Superior temporal gyrus (tissue), 1 donor: ENCODE data around the gene CAMK2A.
"Not testable (repeated sequence)": the region's sequence is repeated elsewhere in the genome, so short reads cannot be mapped to it uniquely, and the experiment has no call there.

Experiments
- DNase-seq: peaks from one replicate; pipeline ENCODE4 v3.0.0-alpha.2; 2016; ENCODE audit errors: extremely low spot score

CAMK2A gene

DNA sequence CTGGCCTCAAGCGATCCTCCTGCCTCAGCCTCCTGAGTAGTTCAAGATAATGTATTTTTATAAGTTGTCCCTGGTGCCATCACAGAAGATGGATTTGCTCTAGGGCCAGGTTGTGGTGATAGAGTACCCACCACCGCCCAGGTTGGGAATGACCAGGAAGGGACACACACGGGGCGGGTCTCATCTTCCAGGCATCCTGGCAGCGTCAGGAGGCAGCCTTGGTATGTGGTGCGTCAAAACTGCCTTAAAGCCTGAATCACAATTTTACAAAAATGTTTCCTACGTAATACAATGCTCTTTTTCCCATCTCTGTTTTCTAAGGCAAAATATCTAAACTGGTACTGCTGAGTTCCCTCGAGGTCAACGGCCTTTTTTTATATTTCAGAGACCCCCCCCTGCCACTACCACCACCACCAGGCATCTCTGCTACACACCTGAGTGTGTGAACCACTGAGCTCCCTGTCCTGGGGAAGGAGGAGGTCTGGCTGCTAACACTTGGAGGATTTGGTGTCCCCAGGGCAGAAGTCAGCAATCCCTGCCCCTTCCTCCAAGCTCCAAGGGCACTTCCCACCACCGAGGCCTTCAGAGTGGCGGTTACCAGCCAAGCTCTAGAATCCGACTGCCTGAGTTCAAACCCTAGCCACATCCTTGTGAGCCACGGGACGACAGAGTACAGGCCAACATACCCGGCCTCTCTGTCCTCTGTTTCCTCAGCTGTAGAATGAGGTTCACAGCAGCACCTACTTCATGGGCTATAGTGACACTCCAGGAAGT is 52.4 kb downstream of the CAMK2A start:
- DNase-seq, result no peak

DNA sequence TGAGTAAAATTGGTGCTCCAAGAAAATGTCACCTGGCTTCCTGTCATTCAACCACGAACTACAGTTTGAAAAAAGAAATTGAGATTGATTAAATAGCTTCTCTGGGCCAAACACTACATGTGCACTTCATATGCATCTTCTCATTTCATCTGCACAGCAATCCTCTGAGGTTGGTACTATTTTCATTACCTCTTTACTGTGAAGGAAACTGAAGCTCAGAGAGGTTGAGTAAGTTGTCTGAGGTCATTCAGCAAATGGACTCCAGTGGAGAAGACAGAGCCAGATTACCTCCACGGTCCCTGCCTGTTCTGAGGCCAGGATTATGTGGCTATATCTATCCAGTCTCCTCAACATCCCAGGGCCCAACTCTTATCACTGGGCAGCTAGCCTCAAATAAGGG is 53.3 kb downstream of the CAMK2A start:
- DNase-seq, result no peak

DNA sequence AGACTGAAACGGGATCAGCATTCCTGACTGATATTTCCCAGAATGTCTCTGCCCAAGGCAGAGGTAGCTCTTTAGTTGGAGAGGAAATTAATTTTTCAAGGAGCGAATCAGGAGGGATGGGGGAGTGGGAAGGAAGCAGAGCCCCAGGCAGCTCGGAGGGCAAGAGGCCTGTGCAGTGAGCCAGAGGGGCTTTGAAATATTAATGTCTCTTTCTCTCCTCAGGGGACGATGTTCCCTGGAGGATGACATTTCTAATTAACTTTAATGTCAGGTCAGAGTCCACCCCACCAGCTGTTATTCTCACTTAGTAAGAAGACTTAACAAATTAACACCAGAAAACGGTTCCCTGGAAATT is 54.1 kb downstream of the CAMK2A start:
- DNase-seq, result no peak

DNA sequence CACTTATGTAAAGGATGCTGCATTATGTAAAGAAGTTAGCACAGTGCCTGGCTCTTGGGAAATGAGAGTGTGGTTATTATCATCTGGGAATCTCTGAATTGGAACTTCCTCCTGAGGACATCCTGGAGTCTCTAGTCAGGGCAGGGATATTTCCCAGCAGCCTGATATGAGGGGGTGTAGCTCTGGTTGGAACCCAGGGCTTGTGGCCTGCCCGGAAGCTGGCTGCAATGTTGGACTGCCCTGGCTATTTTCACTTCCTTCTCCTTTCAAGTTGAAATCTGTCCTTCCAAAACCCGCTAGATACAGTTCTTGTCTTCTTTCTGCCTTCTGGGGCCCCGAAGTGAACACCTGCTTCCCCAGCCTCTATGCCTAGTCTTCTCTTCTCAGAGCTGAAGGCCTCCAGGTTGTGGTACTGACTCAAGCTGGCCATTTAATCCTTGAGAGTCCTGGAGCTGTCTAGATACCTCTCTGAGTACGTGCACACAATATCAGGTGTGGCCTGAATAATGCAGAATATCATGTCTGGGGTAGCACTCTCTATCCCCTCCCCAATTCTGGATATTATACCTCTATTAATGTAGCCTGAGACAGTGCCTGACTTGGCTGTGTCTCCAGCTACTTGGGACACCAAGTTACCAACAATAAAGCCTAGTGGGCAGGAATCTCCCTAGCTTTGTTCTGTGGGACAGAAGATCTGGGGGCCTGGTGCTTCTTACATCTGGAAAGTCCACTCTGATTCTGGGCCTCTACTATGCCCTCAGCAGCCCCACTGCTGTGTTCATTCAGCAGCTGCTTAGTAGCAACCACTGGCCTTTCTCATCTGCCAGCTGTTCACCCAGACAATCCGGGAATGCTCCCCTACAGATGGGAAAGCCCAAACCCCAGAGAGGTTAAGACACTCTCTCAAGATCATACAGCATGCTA is 54.7 kb downstream of the CAMK2A start:
- DNase-seq, result peak; percentile 38

DNA sequence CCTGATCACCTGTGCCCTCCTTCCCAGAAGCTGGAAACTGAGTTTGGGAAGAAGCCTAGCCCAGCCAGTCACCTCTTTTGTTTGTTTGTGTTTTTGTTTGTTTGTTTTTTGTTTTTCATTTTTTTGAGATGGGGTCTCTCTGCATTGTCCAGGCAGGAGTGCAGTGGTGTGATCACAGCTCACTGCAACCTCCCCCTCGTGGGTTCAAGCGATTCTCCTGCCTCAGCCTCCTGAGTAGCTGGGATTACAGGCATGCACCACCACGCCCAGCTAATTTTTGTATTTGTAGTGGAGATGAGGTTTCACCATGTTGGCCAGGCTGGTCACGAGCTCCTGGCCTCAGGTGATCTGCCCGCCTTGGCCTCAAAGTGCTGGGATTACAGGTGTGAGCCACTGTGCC is 55.9 kb downstream of the CAMK2A start:
- not testable (repeated sequence) for DNase-seq

DNA sequence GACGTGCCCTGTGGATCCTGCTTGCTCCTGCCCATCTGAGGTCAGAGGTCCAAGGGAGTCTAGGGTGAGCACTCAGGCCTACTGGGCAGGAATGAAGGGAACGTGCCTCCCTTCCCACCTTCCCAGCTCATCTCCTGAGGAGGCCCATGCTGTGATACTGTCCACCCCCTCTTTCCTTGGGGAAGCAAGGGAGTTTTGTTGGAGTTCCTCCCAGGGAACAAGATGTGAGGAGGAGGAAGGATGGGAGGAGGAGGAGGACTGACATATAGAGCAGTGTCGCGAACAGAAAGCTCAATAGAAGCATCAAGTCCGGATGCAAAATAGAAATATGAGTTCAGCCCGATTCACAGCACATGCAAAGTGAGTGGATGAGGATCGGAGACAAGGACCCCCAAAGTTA is 58.7 kb downstream of the CAMK2A start:
- peak; percentile 54 for DNase-seq

DNA sequence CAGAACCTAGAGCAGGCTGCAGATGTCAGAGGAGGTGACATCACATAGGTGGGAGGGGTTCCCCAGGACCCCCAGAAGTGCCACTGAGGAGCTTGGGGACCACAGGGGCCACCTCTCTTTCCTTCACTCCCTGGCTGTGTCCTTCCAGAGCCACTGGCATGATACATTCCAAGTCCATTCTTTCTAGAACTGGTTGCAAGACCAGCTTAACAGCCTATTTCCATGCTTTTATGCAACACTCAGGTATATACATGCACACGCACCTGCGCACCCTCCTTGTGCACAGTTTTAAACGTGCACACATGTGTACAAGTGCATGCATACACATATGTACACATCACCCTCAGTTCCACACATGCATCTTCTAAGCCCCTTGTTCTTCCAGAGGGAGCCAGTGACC is 60.0 kb downstream of the CAMK2A start:
- DNase-seq, result no peak

DNA sequence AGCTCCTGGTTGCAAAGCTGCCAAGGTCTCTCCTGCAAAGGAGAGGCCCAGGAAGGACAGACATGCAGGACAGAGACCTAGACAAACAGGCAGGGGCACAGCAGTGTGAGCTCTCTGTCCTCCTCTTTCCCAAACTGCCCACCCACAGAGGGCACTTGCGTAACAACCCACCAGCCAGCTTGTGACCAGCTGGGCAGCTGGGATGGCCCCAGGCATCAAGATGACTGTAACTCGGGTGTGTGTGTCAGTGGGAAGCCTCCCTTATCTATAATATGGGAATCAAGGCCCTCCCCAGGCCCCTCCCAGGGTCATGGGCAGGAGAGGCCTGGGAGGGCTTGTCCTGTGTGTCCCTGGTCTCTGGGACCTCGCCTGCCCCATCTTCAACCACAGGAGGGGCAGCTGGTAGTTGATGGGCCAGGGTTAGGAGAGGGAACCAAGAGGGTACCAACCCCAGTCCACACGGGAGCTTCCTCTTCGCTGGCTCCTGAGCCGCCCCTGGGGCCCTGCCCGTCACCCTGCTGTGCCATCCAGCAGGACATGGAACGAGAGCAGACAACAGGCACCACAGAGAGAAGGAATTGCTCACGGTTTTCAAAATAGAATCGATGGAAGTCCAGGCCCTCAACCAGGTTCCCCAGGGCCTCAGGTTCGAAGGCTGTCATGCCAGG is 61.8 kb downstream of the CAMK2A start:
- no peak for DNase-seq

DNA sequence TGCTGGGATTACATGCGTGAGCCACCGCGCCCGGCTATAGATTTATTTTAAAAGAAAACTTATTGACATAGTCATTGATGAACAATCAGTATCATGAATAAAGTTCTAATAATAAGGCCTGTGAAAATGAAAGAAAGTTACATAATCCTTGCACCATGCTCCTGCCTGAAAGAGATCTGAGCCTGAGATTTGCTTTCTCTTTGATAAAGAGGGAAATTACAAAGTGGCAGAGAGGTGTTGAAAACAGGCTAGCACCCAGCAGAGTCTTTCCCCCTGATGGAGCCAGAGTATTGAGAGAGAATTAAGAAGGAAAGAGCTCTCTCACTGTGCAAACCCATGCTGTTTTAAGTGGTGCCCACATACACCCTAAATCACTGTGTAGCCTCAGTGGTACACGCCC is 62.5 kb downstream of the CAMK2A start:
- no peak for DNase-seq

DNA sequence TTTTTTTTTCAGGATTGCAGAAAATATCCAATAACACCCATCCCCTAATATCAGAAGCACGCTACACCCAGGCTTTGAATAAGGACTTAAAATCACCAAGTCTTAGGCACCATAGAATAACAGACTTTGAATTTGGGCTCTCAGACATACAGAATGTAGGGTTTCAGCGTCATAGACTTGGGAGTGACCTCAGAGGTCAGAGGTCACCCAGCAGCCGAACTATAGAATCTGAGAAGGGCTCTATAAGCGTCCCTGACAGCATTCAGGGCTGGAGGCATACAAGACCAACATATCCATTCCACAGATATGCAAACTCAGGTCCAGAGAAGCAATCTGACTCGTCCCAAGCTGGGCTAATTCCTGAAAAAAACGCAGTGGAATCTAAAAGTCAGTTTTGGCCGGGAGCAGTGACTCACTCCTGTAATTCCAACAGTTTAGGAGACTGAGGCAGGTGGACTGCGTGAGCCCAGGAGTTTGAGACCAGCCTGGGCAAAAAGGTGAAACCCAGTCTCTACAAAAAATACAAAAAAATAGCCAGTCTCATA is 65.0 kb downstream of the CAMK2A start:
- DNase-seq, result no peak

DNA sequence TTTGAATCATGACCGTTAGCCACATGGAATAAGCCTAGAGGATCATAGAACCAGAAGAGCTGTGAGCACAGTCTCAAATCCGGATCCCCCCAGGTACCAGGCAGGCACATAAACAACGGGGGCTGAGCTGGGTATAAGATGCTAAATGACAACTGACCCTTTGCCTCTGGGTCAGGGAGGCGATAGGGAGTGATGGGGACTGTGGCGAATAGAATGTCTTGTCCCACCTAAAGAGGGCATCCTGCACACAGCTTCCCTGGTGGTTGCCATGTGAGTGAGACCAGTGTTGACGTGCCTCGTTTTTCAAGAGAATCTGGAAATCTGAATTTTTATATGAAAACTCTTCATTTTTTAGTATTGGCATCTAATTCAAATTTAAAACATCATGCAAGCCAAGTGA is 66.1 kb downstream of the CAMK2A start:
- DNase-seq, result no peak

DNA sequence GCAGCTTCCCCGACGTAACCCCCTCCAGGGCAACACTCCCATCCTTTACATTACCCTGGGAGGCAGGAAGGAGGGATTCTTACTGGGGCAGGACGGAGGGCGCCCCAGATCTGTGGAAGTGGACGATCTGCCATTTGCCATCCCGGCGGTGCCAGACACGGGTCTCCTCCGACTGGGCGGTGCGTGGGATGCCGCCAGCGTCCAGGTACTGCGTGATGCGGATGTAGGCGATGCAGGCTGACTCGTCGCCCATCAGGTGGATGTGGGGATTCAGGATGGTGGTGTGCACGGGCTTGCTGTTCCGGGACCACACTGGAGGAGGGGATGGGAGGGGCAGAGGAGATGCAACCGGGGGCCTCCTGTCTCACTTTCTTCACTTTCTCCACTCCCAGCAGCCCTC is 66.7 kb downstream of the CAMK2A start:
- DNase-seq, result no peak

DNA sequence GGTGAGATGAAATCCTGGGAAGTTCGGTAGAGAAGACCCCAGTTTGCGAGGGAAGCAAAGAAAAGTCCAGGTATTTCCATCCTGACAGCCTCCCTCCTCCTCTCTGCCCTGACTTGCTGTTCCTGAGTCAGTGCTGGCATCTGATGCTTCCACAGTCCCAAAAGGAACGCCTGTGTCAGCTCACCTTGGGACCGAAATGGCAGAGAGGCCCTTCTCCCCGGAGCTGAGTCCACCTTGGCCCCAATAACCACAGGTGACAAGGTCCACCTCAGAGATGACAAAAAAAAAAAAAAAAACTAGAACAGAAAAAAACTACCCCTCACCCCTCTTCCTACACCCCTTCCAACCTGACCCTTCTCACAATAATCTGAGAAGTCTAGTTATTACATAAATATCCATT is 68.1 kb downstream of the CAMK2A start:
- no peak for DNase-seq

DNA sequence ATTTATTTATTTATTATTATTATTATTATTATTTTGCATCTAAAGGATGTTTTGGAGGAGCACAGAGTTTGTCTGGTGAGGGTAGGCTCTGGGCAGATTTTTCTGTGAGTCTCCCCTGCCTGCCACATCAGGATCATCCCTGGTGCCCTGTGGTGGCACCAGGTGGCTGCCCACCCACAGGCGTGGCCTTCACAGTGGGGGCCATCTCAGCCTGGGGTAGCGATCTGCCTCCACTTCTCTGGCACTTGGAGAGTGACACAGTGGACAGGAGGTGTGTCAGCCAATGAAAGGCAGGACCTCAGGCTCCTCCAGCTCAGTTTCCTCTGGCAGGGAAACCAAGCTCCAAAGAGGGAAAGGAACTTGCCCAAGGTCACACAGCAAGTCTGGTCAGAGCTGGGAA is 69.7 kb downstream of the CAMK2A start:
- DNase-seq, result no peak

DNA sequence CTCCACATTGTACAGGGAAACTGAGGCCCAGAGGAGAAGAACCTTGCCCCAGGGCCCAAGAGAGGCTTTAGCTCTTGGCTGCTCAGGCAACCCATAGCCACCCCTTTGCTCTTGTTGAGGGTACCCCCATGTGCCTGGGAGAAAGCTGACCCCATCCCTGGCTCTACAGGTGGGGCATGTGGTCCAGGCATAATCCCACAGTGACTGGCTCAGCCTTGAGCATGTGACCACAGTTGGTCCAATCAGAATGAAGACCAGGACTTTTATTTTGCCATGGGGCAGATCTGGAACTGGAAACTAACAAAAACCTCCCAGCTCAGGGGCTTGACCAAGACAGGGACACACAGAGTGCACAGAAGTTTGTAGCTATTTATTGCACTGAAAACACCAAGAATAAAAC is 70.4 kb downstream of the CAMK2A start:
- DNase-seq, result no peak

DNA sequence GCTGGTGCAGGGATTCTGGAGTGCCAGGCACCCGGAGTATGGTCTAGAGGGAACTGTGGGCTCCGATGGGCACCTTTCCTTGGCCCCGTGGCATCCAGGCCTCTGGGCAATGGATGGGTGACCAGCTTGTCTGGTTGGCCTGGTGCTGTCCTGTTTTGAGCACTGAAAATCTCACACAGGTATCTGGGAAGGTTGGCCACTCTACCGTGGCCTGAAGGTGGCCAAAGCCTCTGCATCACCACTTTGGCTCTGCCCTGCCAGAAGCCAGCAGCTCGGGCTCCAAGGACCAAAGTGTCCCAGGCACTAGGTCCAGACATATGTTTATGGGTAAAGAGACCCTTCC is 70.9 kb downstream of the CAMK2A start:
- no peak for DNase-seq

DNA sequence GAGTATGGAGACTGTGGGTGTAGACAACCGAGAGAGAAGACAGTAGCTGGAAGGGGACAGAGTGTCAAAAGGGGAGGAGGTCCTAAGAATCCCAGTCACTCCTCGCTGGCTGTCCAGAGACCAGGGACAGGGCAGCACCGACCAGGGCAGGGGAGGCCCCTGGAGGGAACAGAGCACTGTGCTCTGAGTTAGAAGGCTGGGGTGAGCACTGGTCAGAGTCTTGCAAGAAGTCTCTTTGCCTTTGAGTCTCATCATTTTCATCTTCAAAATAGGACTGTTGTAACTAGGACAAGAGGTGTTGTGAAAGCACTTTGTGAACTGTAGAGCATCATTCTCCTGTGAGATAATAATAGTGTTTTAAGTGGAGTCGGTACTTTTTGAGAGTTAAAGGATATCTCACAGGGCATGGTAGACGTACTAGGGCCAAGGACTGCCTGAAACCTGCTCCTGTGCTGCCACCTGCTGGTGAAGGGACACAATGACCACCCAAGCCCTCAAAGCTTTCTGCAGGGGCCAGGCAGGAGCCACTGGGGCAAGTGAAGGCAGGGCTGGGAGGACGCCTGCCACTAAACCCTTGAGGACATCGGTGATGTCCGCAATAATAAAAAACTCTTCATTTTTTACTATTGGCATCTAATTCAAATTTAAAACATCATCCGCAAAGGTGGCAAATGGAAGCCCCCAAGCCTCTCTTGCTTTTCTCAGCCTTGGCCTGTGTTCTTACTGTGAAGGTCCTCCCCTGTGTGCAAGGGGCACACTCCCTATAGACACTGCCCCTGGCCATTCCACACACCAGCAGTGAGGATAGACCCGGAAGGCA is 71.5 kb downstream of the CAMK2A start:
- peak; percentile 93 for DNase-seq

DNA sequence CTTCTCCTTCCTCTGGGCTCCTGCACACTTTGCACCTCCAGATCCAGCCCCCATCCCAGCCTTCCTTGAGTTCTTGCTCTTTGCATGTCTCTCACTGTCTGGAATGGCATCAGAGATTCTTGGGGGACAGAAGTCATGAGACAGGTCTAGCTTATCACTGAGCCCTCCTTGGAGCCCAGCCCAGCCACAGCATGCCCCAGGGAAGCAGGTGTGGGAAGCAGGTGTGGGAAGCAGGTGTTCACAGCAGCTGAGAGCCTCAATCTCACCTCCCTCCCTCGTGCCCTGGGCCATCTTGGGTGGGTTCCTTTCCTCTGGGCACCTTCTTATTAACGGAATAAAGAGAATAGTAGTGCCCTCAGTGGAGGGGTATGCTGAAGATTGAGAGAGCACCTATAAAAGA is 72.5 kb downstream of the CAMK2A start:
- no peak for DNase-seq

DNA sequence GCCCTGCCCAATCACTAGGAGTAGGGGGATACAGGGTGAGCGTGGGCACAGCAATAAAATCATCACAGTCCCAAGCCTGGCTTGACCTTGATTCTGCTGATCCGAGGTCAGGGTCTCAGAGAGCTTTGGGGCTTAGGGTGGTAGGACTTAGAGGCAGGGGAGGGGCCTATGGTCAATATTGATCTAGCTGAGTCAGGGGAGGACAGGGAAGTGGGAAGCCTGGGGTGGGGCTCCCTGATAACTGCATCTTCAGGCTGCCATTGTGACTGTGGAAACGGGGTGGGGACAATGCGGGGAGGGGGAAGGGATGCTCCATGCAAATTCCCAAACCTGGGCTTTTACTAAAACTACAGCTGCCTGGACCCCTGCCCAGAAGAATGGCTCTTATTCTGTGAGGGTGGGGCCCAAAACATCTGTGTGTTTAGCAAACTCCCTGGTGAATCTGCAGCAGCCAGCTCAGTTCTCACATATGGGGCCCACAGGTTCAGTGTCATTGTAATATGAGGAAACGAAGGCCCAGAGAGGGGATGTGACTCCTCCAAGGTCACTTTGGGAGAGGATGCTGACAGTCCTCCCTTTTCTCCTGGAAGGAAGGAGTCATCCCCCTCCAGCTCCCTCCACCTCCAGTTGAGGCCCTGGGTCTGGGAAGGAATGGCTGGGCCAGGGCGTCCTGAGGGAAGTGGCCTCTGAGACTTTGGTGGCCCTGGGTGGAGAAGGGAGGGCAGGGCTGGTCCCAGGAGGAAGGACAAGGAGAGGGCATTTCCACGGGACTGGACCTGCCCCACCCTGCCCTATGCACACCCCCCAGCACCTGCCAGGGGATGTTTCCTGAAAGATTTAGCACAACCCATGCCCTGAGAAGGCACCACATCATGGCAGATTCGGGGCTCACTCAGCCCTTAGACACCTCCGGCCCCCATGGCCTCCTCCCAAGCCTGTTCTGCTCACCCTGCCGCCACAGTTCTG is 73.3 kb downstream of the CAMK2A start:
- DNase-seq, result no peak

DNA sequence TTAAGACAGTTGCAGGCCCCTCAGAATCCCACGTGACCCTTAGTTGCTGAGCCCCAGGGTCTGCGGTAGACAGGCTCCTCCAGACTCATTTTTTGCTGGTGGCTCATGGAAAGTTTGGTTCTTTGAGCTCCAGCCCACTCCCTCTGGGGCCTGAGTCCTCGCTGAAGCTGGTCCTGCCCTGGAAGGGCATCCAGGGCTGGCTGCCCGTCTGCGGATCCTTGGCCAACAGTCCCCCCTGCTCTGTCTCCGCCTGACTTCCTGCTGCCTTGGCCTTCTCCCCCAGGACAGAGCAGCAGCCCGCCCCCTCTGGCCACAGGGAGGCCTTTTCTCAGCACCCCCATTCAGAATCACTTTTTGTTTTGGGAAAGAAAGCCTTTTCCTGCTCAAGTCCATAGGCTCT is 75.3 kb downstream of the CAMK2A start:
- no peak for DNase-seq
